GM18870 (cell line): ENCODE results near the gene ALS2CL.

Experiments used
- ATAC-seq: cut with Tn5 transposase; IDR thresholded peaks from one replicate; pipeline ENCODE4 v1.9.1; 2021; ENCODE audit warnings: moderate library complexity; ENCODE audit not compliant: unreplicated experiment

Gene ALS2CL

DNA sequence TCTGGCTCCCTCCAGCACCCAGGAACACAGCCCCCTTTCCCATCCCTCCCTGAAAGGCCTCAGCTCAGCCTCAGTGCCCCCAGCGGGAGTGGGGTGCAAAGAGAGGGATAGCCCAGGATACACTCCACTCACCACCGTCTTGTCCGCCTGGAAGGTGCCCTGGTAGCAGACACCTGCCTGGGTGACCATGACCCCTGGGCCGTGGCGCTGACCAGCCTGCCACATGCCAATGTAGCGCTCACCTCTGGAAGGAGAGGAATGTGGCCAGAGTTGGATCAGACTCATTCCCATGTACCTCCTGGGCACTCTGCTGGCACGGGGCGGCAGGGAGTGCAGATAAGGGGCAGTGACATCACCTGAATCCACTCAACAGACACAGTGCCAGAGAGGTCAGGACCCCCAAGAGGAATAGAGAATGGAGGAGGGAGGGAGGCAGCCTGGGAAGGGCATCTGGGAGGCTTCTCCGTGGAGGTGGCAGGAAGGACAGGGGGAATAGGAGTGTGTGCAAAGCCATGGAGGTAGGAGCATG lies 13.1 kb downstream of the ALS2CL start:
- ATAC-seq: no peak

DNA sequence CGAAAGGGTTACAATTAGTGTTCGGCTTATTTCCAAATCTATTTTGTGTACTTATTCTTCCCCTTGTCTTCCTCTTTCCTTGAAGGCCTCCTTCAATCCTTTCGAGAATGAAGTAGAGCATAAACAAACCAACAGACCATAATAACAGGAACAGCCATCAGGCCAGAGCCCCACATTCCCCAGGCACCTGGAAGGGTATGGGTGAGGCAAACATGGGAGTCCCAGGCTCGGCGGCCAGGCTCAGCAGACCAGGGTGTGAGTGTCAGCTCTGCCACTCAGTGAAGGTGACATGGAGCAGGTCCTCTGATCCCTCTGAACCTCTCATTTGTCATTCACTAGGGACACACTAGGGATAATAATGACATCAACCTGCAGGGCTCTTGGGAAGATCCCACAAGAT lies 13.8 kb downstream of the ALS2CL start:
- ATAC-seq: no peak

- no peak for ATAC-seq
Measured at GRCh38 chr3:46678280-46678679, 15.2 kb downstream of the ALS2CL start.

DNA sequence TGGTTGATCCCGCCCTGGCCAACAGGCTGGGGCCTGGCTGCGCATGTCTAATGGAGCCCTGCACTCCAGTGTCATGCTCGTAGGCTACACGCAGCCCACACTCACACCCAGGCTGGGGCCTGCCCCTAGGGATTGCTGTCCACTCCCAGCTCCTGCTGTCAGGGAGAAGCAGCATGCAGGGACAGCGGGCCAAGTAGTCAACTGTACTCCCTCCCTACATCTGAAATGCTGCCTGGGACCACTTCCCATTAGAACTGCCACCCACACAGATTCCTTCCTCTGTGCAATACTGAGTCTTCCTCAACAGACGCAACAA lies 16.1 kb downstream of the ALS2CL start:
- ATAC-seq: no peak

- no peak for ATAC-seq
Measured at GRCh38 chr3:46676601-46677410, 16.7 kb downstream of the ALS2CL start.

DNA sequence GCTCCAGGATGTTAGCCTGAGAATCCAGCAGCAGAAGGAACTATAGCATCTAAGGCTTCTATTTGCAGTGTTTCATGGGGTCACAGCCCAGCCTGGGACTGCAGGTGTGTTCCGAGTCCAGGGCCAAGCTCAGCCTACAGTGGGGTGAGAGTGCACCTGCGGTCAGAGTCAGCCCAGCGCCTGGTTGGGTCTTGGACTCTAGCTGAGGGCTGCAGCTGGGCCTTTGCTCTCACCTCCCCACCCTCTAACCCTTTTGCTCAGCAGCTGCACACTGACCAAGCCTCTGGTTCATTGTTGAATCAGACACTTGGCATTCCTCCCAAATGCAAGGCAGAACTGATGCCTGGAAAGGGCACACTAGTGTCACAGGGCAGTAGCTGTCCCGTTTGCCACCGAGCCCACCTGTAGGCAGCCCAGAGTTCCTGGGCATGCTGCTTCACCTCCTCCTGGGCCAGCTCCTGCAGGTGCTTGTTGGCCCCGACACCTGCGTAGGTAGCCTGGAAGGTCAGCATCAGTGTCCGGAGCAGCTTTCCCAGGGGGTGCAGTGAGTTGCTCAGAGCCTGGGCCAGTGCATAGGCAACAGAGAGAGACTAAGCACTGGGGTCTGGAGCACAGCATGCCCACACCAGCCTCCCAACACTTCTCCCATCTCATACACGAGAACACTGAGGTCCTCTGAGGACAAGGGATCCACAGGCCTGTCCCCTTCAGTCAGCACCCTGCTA lies 17.5 kb downstream of the ALS2CL start:
- no peak for ATAC-seq

DNA sequence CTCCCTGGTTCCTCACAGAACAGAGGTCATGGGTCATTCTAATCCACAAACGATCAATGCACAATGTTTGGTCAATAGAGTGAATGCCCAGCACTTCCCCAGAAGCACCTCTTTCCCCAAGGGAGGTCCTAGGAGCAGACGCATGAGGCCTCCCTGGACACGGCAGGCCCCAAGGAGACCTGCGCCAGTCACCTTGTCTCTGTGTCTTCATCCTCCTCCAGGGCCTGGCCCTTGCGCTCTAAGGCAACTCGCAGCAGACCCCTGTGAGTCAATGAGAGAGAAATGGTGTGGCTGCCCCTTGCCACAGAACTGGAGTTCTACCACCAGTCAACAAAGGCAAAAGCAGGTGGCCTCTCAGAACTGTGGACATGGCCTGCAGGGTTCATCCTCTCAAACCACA lies 18.1 kb downstream of the ALS2CL start:
- ATAC-seq: no peak

DNA sequence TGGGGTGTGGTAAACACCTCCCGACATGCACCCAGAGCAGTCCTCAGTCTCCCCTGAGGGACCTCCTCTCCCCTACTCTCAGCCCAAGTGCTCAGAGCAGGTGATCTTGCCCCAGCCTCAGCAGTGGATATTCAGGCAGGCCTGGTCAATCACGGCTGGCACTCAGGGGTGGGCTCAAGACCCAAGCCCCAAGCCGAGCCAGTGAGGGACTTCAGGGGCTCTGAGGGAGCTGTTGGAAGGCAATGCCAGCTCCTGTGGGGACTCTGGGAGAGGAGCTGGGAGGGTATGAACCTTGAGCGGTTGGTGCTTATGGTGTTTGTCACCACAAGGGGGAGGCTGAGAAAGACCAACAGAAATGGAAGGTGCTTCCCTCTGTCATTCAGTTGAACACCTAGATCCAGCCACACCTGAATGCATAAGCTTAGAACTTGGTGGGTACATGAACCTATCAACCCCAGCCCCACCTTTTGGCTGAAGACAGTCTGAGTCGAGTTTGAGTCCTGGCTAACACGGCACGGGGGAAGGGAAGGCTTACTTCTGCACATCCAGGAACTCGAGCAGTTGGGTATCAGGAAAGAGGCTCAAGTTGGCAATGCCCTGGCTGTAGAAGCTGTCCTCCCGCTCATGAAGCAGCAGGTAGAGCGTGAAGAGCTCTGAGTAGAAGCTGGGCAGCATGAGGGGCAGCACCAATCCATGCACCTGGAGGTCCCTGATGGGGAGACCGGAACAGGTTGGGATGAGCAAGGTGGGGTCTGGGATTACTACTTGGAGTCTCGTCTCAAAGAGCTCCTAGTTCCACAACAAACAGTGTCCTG lies 19.2 kb downstream of the ALS2CL start:
- no peak for ATAC-seq

- ATAC-seq: no peak
Measured at GRCh38 chr3:46673151-46674030, 20.1 kb downstream of the ALS2CL start.

- no peak for ATAC-seq
Measured at GRCh38 chr3:46672349-46672695, 21.2 kb downstream of the ALS2CL start.

DNA sequence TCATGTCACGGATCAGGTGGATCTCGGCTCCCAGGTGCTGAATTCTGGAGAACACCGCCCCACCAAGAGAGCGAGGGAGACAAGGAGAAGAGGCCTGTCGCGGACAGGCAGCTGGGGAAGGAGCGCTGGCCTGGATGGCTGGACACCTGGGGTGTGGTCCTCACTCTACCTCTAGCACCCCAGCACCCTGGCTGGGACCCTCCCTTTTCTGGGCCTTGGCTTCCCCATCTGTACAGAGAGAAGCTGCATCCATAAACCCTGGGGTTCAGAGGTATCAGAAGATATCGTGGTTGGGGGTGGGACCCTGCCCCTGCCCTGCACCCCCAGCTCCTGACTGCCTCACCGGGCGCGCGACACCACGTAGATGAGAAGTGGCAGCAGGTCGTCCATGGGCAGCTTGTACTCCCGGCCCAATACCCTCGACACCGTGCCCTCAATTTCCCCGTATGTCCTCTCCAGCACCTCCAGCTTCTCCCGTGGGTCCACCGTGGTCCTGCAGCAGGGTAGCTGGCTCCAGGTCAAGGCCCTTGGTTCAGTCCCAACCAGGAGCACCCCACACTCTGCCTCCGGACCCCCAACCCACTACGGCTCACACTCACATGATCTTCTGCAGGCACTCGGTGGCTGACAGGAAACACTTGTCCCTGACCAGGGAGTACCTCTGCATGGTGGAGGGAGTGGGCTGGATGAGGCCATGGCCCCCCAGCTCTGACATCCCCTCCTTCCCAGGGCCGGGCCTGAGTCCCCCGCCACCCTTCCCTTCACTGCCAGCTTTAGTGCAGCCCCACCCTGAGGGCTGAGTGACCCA lies 21.7 kb downstream of the ALS2CL start:
- ATAC-seq: no peak

DNA sequence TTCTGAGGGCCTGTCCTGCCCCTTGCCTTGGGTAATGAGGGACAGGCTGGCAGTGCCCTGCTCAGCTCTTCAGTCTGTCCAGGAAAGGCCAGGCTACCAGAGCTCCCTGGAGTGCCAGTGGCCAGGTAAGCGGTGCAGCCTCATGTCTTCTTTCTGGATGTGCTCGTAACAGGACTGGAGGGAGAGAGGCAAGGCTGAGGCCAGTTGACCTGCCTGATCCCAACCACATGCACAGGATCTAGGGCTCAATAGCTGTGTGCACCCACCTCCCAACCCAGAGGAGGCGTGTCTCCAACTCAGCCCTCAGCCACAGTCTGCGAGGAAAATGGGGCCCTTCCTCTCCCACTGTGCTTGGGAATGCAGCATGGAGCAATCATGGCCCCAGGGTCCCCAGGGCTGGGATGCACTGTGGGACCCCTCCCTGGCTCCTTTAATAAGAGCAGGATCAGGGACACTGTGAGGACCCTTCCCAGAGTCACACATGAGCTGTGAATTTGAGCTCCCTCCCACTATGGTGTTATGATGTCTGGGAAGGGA lies 22.5 kb downstream of the ALS2CL start:
- no peak for ATAC-seq

DNA sequence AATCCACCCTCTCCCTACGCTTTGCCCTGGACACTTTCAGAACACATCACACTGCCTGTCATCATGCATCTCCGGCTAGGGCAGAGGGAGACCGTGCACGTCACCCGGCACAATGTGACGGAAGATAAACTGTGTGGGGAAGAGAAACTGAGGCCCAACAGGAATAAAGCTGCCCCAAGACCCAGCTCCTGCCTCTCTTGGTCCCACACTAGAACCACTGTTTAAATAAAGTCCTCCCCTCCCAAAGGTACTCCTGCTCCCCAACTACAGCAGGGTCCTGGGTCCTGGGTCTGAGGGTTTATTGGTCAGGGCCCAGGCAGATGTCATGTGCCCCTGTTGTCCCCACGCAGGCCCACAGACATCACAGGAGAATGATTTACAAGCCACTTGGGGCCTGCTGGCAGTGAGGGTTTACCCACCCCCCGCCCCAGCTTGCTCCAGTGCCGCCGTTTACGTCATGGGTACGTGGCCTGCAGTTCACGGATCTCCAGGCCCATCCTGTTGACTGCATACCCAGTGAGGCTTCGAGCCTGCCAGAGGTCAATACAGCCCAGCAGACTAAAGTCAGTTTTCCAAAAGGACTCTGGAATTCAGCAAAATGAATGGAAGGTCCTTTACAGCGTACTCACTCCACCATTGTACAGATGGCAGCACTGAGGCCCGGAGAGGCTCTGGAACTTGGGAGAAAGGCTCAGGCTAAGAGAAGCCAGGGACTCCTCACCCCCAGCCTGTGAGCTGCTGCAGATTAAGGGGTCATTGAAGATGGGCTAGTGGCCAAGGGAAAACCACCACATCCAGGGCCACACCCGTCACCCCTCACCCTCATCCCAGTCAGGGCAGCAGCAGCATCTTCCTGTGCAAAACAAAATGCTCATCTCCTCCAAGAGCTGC lies 23.2 kb downstream of the ALS2CL start:
- no peak for ATAC-seq

DNA sequence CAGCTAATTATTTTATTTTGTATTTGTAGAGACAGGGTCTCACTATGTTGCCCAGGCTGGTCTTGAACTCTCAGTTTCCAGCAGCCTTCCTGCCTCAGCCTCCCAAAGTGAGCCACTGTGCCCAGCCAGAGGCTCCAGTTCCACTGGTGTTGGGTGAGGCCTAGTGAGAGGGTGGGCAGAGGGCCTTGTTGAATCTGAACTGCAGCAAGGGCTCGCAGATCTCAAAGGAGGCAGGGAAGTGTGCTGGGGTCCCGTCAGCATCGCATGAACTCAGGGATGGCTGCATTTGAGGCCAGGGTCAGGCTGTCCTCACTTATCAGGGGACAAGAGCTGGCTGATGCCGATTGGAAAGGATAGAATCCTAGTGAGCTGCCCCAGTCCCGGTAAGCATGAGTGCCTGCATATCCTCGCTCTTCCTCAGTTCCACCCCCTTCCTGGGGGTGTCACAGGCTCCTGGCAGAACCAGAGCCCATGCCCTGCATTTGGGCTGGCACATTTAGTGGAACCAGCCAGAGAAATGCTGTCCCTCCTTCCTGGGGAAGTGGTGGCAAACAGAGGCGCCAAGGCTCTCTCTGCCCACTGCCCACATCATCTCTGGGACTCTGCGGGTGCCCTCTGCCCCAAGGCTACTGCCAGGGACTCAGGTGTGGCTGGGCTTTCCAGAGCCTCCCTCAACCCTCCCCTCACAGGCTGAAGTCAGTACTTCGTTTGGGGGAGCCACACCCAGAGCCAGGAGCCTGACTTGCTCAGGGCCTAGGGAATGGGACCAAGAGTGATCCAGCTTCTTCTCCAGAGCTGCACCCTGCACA lies 24.1 kb downstream of the ALS2CL start:
- ATAC-seq: no peak

GRCh38 chr3:46668591-46668990 lies 24.9 kb downstream of the ALS2CL start:
- no peak for ATAC-seq

GRCh38 chr3:46668116-46668515 lies 25.4 kb downstream of the ALS2CL start:
- no peak for ATAC-seq

- ATAC-seq: no peak
Measured at GRCh38 chr3:46667657-46668056, 25.8 kb downstream of the ALS2CL start.
